Fibroblast of lung (primary cell): ENCODE data around the gene MMP20.

Source experiments
- EZH2 ChIP-seq: IDR thresholded peaks from 2 replicates; pipeline ENCODE4 v1.5.1; 2012; ENCODE audit warnings: low read length, control low read depth, mild to moderate bottlenecking; ENCODE audit errors: missing control alignments
- TF ChIP-seq, protein P1 (sequence below), 2 donors: IDR thresholded peaks in 1 of 2; conservative IDR thresholded peaks in 1 of 2; 1 replicate in 1 of 2; 2 replicates in 1 of 2; pipeline ENCODE4 v1.5.1; 2011 to 2012; ENCODE audit warnings: low read length in 2 of 2, control low read depth in 1 of 2, inconsistent platforms in 1 of 2, low read depth in 1 of 2, mild to moderate bottlenecking in 1 of 2

DNA sequence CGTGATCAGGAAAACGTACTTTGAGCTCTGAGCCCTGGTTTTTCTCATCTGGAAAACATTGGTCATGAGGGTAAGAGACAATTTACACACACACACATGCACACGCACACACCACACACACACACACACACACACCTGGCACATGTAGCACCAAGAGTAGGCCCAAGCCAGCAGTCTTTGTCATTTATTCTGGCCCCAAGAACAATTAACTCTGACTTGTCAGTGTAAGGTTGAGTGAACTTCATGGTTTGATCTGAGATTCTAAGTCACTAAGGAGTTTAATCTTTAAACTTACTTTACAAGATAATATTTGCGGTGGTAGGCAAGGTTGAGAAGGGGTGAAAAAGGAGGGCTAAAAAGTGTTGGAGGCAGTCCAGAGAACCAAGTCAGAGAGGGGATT, 44.1 kb downstream of the MMP20 start:
- TF ChIP-seq, protein P1, sequence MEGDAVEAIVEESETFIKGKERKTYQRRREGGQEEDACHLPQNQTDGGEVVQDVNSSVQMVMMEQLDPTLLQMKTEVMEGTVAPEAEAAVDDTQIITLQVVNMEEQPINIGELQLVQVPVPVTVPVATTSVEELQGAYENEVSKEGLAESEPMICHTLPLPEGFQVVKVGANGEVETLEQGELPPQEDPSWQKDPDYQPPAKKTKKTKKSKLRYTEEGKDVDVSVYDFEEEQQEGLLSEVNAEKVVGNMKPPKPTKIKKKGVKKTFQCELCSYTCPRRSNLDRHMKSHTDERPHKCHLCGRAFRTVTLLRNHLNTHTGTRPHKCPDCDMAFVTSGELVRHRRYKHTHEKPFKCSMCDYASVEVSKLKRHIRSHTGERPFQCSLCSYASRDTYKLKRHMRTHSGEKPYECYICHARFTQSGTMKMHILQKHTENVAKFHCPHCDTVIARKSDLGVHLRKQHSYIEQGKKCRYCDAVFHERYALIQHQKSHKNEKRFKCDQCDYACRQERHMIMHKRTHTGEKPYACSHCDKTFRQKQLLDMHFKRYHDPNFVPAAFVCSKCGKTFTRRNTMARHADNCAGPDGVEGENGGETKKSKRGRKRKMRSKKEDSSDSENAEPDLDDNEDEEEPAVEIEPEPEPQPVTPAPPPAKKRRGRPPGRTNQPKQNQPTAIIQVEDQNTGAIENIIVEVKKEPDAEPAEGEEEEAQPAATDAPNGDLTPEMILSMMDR (conservative IDR thresholded peaks at IDR 0.05 in 1 of 2, IDR thresholded peaks at IDR 0.05 in 1 of 2; ENCODE audit: low read depth in 1 of 2, low read length in 2 of 2), result no peak
- TF ChIP-seq EZH2, result no peak
